Right renal pelvis (tissue), 4 donors: ENCODE data around the gene BID. TPM values are rescaled to one million over a fixed set of nuclear protein-coding genes. Genes with fewer than 3 reads are reported as not detected.
"Not testable (repeated sequence)": the region's sequence is repeated elsewhere in the genome, so short reads cannot be mapped to it uniquely, and the experiment has no call there.

Experiments
- DNase-seq, 4 donors: peaks; one replicate each; pipeline ENCODE4 v3.0.0-alpha.2; 2013; ENCODE audit warnings: low read depth in 4 of 4, low spot score in 3 of 4, missing footprints in 1 of 4
- polyA plus RNA-seq, 4 donors: library from polyadenylated mRNA; unstranded; fragments of 120-200 nt; gene quantifications; one replicate each; pipeline ENCODE4 v1.2.1, GENCODE V29; 2013; ENCODE audit not compliant: insufficient read length in 4 of 4

Gene BID
- polyA plus RNA-seq, 4 donors: 18.9 to 23.6 (median 20.2) TPM

DNA sequence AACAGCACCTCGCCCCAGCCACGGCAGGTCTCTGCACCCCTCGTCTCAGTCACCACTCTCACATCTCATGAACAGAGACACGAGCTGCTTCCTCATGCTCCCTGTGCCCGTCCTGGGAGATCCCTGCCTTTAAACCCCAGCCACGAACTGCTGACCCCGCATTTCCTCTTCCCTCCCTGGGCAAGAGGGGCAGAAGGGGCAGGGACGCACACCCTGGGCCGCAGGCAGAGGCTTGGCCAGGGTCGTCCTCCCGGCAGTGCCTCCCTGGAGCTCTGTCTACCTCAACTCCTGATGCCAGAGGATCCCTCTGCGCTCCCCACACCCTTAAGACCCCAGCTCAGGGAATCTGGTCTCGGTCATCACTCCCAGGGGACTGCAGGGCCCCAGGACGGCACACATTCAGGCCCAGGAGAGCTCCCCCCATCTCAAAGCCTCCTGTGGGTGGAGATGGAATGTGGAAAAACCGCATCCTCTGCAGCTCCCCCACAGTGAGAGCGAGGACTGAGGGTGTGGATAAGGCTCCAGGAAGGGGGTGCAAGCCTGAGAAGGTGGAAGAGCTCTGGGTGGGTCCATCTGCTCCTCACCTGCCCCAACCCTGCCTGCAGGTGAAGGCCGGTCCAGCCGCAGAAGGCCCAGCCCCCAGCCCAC is 1.2 kb downstream of the BID start:
- no peak for DNase-seq

GRCh38 chr22:17772249-17772957 is 1.9 kb downstream of the BID start:
- no peak for DNase-seq

- no peak for DNase-seq
Observed at GRCh38 chr22:17770180-17771077, 3.8 kb downstream of the BID start.

GRCh38 chr22:17769716-17770082 is 4.6 kb downstream of the BID start:
- no peak for DNase-seq

- no peak for DNase-seq
Observed at GRCh38 chr22:17769013-17769715, 5.1 kb downstream of the BID start.

DNA sequence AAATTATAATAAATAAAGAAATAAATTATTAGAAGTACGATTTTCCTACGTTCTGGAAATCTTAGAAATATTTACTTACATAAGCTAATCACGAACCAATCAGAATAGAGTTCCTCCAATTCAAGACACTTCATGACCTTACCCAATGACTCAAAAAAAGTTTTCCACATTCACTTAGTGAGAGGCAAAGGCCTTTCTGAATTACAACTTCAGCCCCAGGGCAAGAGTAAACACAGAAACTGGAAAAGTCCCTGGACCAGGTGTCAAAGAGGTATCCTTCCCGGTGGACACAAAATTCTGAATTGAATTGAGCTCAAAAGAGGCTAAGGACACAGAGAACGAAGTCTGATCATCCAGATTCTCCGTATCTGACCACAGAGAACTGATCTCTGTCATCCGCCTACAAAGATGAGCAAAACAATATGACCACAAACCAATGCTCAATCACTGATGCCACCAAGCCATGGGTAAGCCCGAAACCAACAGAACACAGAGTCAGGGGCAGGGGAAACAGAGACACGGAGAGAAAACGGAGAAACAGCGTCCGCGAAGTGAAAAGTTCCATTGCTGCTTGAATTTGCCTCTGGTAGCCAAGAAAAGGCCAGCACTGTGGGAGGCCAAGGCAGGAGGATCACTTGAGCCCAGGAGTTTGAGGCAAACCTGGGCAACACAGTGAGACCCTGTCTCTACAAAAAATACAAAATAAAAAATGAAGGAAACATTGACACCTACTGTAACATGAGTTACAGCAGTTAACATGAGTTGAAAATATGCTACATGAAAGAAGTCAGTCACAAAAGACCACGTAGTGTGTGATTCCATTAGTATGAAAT is 6.8 kb downstream of the BID start:
- no peak for DNase-seq

- not testable (repeated sequence) for DNase-seq
Observed at GRCh38 chr22:17764852-17765251, 9.4 kb downstream of the BID start.

DNA sequence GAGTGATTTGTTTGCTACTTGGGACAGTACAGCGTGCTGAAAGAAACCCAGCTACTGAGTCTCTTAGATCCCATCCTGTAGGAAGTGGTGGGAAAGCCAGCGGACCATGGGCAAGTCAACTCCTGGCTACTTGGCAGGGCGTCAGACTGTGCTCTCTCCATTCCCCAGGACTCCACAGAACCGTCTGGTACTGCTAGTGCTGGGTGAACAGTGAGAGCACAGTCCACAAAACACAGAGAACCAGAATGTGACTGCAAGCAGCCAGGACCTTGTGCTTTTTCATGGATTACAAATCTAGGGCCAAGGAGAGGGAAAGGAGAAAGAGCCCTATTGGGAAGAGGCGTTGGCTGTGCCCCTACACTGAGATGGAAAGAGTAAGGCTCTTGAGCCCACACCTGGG is 10.2 kb downstream of the BID start:
- no peak for DNase-seq

DNA sequence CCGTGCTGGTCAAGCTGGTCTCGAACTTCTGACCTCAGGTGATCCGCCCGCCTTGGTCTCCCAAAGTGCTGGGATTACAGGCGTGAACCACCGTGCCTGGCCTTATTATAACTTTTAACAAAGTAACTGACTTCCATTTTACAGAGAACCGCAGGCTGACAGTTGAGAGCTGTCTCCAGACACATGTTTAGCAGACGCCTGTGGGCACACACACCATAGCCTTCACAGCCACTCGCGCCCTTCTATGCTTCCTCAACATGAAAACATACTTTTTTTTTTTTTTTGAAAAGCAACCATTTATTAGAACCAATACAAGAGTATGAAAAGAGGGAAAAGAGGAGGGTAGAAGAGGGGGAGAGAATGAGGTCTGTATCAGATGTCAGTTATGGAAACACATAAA is 10.8 kb downstream of the BID start:
- not testable (repeated sequence) for DNase-seq

- no peak for DNase-seq
Observed at GRCh38 chr22:17761138-17761488, 13.2 kb downstream of the BID start.

DNA sequence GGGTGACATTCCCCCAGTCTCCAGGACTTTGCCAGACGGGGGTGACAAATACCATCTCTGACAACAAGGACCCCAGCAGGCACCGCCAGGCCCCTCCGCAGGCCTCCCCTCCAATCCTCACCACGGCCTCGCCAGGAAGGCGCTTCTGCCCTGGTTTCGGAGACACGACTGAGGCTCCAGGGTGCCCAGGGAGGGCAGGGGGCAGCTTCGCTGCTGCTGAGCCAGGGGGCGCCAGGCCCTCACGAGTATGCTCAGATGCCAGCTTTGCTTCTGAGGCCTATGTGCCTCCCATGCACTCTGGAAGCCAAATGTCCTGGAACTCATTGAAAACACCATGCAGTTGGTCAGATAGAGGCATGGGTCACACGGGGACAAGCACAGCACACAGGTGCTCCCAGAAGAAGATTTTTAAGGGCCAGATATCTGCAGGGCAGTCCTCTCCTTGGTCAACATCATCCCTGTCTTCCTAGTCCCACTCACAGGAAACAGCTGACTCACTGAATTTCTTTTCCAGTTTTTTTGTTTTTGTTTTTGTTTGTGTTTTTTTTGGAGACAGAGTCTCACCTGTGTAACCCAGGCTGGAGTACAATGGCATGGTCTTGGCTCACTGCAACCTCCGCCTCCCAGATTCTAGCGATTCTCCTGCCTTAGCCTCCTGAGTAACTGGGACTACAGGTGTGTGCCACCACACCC is 19.9 kb downstream of the BID start:
- DNase-seq: no peak

DNA sequence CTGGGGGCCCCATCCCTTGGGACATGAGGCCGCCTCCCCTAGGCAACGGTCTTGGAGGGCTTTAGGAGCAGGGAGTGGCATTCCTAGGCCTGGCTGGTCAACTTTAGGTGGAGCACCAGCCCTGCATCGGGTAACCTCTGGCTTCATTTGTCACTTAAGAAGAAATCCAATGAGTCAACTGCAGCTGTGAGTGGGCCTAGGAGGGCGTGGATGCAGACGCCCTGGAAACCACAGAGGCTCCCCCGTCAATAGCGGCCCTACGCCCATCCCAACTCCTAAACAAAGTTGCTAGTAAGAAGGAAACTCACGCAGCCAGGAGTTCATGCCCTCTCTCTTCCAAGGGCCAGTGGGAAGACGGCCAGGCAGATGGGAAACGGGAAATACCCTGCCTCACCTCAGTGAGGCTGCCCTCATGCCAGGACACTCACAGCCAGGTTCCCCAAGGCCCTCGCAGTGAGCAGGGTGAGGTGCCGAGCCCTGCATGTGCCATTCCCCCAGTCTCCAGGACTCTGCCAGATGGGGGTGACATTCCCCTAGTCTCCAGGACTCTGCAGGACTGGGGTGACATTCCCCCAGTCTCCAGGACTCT is 20.8 kb downstream of the BID start:
- no peak for DNase-seq

- DNase-seq: no peak
Observed at GRCh38 chr22:17751596-17751995, 22.7 kb downstream of the BID start.

GRCh38 chr22:17749605-17750395 is 24.5 kb downstream of the BID start:
- DNase-seq: no peak

- DNase-seq: no peak
Observed at GRCh38 chr22:17748555-17749353, 25.5 kb downstream of the BID start.

DNA sequence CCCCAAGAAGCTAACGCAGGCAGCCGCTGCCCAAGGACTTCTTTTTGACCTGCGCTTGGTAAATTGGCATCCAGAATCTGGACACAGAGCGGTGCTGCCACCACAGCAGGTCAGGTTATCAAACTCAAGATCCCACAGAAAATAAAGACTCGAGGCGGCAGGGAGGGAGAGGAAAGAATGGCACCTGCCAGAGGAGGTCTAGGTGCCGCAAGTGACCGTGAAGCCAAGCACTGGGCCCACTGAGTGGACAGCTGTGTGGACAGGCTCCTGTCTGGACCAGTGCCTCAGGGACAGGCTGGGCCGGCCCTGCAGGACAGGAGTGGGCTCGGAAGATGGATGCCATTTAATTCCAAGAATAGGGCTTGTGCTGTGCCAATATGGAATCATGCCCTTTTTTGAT is 27.4 kb downstream of the BID start:
- no peak for DNase-seq

- DNase-seq: no peak
Observed at GRCh38 chr22:17744430-17744829, 29.8 kb downstream of the BID start.
